Stimulated activated CD8-positive, alpha-beta memory T cell treated with anti-CD3 and anti-CD28 coated beads, Interleukin-4, amount 100 ng/mL, for 48 hours (primary cell): ENCODE results near the gene CCR7.

Source experiments
- DNase-seq: peaks from one replicate; pipeline ENCODE4 v3.0.0-alpha.2; 2020

The CCR7 gene

DNA sequence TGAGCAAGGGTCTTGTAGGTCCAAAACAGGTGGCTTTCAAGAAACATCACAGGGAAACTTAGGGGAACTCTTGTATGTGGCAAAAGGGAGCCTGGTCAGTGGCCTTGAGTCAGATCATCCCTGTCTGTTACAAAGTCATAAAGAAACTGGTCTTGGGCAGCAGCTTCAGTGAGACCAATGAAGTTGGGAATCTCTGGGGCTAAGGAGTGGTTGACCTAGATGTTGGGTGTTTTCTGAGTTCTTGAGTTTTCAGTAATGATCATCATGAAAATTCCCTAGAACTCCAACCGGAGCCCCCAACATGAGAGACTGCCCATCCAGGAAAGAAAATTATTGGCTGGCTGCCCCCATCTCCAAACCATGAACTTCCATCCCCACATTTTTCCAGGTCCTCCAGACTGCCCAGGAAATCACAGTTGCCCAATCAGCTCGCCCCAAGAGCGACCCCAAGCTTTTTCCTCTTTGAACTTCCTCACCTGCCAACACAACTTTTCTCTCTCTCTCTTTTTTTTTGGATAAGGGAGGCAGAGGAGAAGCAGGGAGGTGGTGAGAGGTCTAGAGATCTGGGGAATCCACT, 3.9 kb downstream of the CCR7 start:
- DNase-seq: no peak

DNA sequence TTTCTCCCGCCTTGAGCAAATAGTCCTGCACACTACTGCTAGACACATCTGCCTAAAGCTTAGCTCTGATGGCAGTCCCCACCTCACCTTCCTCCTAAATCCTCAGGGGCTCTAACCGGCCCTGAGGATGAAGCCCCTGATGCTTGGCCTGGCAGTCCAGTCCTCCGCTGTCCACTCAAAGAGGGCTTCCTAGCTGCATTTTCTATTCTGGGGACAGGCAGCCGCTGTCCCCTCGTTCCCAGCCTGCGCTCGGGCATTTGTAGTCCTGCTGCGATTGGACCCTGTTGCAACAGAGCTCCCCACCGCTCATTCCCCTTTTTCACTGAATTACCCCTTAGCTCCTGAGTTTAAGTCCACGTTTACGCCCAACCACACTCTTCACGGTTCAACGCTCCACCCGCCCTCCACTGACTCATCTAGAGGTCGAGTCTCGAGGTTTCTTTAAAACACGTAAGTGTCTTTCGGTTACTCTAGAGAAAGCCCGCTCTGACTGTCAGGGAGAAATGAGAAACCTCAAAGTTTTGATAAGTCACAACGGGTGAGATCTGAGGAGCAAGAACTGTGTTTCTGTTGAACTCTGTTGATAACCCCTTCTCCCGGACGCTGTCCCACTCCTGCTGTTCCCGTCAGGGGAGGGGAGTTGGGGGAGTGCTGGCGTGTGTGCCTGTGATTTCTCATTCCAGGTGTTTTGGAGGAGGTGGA, 4.5 kb downstream of the CCR7 start:
- DNase-seq: peak; percentile 83

DNA sequence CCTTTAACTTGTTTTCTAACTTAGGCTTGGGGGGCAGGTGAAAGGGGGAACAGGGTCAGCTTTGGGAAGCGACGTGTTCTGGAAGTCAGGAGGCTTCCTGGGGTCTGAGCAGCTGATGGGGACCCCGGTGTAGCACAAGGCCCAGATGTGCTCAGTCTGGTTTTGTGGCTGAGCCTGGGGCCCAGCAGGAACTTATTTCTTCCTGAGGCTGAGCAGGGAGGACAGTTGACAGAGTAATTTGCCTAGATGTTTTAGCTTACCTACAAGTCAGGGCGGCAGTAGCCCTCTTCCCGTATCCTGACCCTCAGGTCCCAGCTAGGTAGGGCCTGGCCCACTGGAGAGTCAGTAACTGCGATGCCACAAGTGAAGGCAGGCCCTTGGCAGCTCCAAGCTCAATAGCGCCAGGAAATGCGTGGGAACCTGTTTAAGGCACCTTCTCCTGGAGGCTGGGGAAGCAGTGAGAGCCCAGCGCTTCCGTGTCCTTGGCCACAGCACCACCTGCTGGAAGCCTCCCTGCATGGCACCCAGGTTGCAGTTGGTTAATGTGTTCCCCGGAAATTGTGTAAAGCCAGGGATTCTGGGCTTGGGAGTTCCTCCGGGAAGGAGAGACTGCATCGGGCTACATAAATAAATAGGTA, 5.2 kb downstream of the CCR7 start:
- DNase-seq: peak; percentile 92

DNA sequence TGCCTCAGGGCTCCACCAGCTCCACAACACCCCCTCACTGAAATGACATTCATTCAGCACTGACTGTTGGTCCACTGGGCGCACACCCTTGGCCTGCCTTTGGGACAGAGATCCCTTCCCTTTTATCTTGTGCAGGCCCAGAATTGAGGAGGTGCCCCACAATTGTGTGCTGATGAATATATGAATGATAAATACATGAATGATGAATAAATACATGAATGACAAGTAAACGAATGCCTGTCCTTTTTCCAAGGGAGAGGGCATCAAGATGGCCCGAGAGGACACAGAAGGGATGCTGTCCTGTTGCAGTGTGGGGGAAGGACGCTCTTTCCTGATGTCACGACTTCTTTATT, 5.7 kb downstream of the CCR7 start:
- DNase-seq: no peak

DNA sequence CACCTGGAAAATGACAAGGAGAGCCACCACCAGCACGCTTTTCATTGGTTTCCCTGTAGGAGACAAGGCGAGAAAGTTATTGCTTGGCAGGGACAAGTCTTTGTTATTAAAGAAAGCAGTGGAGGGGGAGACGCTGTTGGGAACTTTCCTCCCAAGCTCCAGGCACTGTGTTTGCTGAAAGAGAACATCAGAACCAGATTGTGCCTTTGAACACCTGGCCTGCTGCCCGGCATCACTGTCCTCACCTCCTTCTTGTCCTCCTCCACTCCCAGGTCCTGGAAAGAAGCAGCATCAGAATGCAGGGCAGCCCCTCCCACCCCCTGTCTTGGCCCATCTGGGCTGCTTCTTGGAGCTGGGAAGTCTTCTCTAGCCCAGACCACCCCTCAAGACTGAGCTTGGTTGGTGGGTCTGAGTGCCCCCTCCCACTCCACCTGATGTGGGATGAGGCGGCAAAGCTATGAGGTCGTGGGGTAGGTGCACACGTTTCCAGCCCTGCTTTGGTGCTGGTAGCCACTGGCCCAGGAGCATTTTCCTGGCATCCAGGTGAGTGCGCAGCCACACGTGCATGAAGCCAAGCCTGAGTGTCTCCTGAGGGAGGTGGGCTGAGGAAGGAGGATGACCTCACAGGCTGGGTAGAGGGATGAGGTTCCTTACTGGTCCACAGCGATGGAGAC, 6.2 kb downstream of the CCR7 start:
- DNase-seq: peak; percentile 25

DNA sequence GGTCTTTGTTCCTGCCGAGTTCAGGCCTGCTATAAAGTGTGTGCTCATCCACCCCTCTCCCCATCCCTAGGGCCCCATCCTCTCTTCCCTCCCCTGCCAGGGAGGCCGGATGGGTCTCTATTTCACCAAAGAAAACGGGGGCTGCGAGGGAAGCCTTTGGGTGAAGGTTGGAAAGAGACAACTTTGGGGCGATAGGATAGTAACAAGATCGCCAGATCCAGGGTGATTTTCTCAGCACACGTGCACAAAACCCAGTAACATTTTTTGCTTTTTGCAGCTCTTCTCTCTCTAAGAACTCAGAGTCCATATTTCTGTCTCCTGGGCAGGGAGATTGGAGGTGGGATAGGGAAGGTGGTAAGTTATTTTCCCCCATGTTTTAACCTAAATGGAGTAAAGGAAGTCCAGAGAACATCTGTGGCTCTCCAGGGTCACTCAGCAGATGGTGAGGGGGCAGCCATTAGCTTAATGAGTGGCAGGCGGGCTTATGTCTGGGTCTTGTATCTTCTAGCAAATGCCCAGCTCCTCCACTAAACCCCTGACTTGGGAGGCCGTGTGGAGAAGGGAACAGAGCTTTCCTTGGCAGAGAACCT, 6.9 kb downstream of the CCR7 start:
- DNase-seq: peak; percentile 22

DNA sequence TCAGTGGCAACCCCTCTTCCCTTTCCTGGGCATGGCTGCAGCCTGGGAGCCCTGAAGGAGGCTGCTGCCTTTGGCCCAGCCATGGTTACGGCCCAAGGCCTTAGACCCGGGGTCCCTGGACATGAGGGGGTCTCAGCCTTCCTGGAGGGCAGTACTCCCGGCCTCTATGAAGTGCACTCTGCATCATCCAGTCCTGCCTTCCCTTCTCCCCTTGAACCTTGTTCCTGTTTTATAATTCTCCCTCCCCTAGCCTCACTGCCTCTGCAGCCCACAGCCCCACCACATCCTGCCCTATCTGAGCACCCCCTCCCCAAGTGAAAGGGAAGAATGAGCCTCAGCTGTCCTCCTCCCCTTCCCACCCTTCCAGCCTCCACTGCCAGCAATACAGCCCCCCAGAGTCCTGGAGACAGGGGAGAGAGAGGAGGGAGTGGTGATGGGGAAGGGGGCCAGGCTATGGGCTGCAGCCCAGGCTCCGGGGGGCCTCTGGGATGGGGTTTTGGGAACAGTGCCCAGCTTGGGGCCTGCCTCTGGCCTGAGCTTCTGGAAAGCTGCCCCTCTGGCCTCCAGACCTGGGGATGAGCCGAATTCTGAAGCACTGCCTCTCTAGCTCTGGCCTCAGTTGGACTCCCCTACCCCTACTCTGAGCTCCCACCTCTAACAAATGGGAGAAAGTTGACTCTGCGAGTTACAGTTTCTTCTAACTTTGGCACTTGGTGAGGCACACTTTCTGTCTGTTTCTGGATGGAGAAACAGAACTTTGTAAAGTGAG, 7.6 kb downstream of the CCR7 start:
- peak; percentile 24 for DNase-seq

DNA sequence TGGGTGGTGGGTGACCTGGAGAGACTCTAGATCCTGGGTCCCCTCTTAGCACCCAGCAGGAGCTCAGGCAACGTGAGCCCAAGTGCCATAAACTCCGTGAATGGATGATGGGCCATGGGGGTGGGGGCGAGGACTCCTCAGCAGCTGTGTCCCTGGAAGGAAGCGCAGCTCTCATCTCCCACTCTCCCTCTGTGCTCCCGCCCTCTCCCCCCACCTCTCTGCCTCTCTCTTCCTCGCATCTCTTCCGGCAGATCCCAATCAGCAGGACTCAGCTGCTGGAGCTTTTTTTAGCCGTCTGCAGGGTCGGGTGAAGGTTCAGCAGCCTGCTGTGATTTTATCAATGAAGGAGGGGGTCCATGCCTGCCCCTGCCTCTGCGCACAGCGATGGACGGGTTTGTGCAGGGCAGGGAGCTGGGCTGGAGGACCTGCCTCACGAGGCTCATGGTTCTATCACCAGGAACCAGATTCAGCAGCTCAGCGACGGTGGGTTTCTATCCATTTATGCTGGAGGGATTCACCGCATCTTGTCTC, 8.3 kb downstream of the CCR7 start:
- DNase-seq: peak; percentile 28

DNA sequence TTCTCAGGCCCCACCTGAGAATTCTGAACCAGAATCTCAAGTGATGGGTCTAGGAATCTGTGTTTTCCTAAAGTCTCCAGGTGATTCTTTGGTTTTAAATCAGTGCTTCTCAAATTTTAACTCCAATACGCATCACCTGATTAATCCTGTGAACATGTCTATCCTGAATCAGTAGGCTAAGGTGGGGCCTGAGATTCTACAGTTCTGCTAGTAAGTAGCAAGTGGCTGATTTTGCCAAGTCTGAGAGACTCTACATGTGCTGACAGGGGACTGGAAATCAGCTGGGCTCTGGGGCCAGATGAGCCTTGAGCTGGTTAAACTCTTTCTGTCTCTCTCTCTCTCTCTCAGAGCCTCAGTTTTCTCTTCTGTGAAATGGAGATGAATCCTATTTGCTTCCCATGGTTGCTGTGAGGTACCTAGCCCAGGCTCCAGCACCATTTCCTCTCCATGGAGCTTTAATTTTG, 9.0 kb downstream of the CCR7 start:
- no peak for DNase-seq

DNA sequence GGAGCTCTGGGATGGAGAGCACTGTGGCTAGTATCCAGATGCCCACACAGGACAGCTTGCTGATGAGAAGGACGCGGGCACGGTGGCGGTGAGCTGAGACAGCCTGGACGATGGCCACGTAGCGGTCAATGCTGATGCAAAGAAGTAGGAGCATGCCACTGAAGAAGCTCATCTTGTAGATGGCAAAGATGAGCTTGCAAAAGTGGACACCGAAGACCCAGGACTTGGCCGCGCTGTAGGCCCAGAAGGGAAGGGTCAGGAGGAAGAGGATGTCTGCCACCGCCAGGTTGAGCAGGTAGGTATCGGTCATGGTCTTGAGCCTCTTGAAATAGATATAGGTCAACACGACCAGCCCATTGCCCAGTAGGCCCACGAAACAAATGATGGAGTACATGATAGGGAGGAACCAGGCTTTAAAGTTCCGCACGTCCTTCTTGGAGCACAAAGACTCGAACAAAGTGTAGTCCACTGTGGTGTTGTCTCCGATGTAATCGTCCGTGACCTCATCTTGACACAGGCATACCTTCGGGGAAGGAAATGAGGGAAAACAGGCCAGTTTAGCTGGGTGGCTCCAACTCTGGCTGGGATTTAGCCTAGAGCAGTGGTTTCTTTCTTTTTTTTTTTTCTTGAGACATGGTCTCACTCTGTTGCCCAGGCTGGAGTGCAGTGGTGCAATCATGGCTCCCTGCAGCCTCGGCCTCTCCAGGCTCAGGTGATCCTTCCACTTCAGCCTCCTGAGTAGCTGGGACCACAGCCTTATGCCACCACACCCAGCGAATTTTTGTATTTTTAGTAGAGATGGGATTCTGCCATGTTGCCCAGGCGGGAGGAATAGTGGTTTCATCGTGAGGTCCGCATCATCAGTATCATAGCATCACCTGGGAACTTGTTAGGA, 9.7 kb downstream of the CCR7 start:
- peak; percentile 31 for DNase-seq

DNA sequence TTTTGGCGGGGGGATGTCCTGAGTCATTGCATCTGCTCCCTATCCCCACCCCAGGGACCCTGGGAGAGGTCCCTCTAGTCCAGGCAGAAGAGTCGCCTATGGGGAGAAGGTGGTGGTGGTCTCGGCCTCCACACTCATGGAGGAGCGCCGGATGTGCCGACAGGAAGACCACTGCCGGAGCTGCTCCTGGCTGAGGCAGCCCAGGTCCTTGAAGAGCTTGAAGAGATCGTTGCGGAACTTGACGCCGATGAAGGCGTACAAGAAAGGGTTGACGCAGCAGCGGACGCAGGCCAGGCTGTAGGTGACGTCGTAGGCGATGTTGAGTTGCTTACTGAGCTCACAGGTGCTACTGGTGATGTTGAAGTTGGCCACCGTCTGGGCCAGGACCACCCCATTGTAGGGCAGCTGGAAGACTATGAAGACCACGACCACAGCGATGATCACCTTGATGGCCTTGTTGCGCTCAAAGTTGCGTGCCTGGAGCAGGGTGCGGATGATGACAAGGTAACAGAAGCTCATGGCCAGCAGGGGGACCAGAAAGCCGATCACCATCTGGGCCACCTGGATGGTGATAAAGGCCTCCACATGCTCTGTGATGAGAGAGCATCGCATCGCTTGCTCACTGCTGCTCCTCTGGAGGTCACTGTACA, 10.5 kb downstream of the CCR7 start:
- peak; percentile 42 for DNase-seq

DNA sequence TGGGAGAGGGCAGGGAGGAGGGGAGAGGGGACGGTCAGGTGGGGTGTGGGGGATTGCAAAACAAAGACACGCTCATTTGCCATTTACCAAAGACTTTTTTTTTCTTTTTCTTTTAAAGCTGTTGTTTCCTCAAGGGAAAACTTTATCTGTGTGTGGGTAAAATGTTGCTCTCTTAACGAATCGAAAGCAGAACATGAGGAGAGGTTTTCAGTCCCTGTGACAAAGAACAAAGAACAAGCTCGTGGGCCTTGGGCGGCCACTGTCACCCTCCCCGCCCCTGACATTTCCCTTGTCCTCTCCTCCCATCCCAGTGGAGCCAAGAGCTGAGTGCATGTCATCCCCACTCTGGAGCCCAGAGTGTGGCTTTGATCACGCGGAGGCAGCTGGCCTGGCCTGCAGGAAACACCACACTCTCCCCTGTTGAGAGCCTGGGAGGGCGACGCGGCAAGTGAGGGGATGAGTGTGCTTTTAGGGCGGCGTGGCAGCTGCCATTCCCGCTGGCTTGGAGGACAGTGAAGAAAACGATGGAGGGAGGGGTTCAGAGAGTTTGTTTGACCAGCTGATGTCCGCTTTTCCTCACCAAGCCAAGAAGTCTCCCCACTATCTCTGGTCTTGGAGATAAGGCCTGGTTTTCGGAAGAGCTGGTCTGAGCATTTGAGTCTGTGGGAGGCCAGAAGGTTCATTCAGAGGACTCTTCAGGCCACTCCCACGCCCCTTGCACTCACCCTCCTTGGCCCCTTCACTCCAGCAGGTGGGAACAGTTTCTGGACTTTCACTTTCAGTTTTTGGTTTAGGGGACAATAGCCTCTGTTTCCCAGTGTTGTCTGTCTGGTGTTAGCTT, 11.4 kb downstream of the CCR7 start:
- DNase-seq: peak; percentile 54

DNA sequence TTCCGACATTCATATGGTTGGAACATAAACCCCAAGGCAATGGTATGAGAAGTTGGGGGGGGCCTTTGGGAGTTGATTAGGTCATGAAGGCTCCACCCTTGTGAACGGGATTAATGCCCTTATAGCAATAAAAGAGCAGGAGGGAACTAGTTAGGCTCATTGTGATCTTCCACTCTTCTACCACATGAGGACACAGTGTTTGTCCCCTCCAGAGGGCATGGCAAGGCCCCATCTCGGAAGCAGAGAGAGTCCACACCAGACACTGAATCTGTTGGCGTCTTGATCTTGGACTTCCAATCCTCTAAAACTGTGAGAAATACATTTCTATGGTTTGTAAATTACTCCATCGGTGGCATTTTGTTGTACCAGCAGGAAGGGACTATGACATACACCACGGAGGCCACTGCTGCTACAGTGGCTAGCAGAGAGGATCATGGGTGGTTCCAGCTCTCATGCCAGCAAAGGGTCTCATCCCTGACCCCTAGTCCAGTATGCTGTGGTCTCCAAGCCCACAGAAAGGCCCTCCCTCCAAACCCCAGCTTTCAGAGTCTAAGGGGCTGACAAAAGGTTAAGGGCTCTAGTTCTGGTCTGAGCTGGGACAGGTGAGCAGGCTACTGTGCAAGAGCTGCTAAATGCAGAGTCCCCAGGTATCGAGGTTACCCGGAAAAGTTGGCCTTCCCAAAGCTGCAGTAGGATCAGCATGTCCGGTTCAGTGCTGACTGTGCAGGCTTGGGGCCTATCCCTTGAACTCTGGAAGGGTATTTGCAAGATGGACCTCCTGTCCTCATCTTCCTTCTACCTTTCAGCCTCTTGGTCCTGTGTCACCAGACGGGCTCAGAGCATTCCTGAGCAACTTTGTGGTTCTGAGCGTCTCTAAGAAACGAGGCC, 12.2 kb downstream of the CCR7 start:
- peak; percentile 38 for DNase-seq

DNA sequence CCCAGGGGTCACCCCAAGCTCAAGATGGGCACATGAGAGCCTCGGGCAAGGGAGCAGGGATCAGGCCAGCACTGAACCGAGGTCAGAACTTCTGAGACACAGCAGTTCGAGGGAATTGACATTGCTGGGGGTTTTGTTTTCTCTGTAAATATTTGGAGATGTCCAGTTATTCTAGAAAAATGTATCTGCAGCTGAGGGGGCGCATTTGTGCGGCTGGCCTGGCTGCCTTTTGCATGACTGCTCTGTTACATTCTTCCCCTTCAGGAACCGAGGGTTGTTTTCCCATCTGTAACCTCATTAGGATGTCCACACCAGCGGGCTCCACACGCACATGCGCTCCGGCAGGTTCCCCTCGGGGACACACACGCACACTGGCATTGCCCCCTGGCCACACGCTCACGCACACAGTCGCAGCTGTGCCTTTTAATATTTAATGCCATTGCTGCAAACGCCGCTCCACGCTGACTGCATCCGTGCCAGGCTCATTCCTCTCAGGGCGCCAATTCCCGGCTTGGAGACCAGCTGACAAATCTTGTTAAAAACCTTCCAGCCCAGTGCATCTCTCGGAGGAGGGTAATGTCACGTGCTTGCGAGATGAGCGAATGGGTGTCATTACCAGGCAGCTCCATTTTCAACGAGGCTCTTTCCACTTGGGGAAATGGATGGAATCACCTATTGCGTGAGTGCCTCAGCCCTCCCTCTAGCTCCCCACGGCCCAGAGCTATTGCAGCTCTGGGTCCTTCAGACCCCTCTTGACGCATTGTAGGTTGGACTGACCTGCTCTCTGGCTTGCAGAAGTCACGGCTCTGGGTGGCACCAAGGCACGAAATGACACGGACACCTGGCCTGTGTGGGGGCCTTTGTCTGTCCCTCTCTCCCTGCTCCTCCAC, 13.1 kb downstream of the CCR7 start:
- peak; percentile 55 for DNase-seq

DNA sequence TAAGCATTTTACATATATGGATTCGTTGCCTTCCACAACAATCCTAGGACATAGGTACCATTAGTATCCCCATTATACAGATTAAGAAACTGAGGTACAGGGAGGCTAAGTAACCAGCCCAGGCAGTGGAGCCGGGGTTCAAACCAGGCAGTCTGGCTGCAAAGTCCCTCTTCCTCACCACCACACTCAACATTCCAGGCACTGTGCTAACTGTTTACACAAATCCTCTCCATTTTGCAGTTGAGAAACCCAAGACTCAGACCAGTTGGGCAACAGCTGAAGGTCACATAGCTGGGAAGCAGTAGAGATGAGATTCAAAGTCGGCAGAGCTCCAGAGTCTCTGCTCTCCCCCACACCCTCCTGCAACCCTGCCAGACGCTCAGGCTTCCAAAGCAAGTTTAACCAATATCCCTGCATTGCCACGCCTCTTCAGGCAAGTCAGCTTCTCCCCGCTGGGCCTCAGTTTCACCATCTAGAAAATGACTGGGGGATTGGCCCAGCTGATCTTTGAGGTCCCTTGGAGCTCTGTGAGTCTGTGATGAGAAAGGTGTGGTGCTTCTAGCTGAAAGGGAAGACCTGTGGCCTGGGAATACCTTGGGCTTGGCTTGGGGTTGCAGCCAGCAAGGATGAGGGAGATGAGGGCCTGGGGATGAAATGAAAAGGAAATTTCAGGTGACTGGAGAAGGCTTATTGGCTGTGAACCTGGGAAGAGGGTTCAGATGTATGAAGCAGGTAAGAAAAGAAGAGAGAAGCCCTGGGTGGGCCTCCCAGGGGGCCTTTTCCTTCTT, 14.0 kb downstream of the CCR7 start:
- peak; percentile 43 for DNase-seq

DNA sequence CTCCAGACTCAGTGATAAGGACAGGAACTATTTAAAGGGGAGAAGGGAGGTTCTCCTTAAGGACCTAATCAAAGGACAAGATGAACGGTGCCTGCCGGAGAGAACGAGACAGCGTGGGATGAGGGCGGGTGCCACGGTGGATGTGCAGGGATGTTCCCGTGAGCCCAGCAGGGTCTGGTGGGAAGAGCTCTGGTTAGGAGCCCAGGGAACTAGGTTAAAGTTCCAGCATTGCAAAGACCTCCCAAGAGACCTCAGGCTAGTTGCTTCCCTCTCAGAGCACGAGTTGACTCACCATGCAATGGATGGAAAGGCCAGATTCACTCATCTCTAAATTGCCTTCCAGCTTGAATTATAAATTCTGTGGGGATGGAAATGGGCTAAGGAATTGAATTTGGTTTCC, 14.7 kb downstream of the CCR7 start:
- DNase-seq: peak; percentile 27
